ENCODE results near the gene SERGEF. TPM values are rescaled to one million over a fixed set of nuclear protein-coding genes. Genes with fewer than 3 reads are reported as not detected.

The SERGEF gene
- total and polyA plus RNA-seq, 2 of the 13 experiments (the other 11 are each of a cell fraction or from before 2014, with no cell fraction given): 54.5 to 114 TPM

GRCh38 chr11:17772704-17773600, 239.9 kb downstream of the SERGEF start:
- Histone ChIP-seq H3K4me2 (ENCODE audit: low read depth, low read length) (no peak overlapping the region), H2AFZ (ENCODE audit: low read length) (no peak overlapping the region), H3K79me2 (ENCODE audit: insufficient read depth, low read length) (no peaks in the 10 kb centered on the region), H3K36me3 (replicated peaks in 1 of 2; ENCODE audit: control insufficient read depth in 1 of 2, insufficient read depth in 2 of 2, low read length in 2 of 2) (no peaks in the 10 kb centered on the region), H4K20me1 (ENCODE audit: insufficient read depth, low read length) (no peaks in the 10 kb centered on the region), H3K27me3 (ENCODE audit: control insufficient read depth in 1 of 2, insufficient read depth in 2 of 2, low read length in 2 of 2) (peaks cover 0 to 1% of the 10 kb centered on the region in 2 experiments; a peak in 1 of 5 replicates), H3K4me3 (replicated peaks in 1 of 3; ENCODE audit: insufficient read depth in 1 of 3, low read depth in 2 of 3, low read length in 3 of 3) (no peak overlapping the region), H3K4me1 (ENCODE audit: insufficient read depth, low read length) (peaks cover 51% of the 10 kb centered on the region), H3K9me3 (ENCODE audit: low read length) (no peaks in the 10 kb centered on the region), H3K9ac (ENCODE audit: insufficient read depth, low read depth, low read length) (no peak overlapping the region), H3K27ac (ENCODE audit: extremely low read length, insufficient read depth, low read length) (no peak overlapping the region)
- TF ChIP-seq ZNF616 (CRISPR knock-in tag; IDR thresholded peaks at IDR 0.05; ENCODE audit: low read depth) (no peak), ZNF737 (CRISPR knock-in tag; IDR thresholded peaks at IDR 0.05; ENCODE audit: borderline replicate concordance) (no peak), ZNF879 (CRISPR knock-in tag; IDR thresholded peaks at IDR 0.05) (no peak)
- ChIA-PET POLR2A (no interaction called here), CTCF (ENCODE audit: low intra/inter-chr PET ratio, low total read pairs) (no interaction called here)
- 86% methylated on average over 24 of the region's 31 CpGs for WGBS (ENCODE audit: low lambda C conversion rate)
- FAIRE-seq (no peak), DNase-seq (ENCODE audit: low spot score) (no peak), ATAC-seq (no peak)
- BruUV-seq (replicated peaks): no TSS peak
- in situ Hi-C loops (cut with HindIII; ENCODE audit: extremely low pct_ligation_motif_present, low pct_unique_long_range_greater_than_20kb) (no loop called here), intact Hi-C loops (cut with micrococcal nuclease; ENCODE audit: unreplicated experiment) (loop anchor here (5.0 kb wide), 1 partner anchor 44 kb away; no protein-coding TSS in a partner anchor)

GRCh38 chr11:17771841-17772401, 240.9 kb downstream of the SERGEF start:
- TF ChIP-seq ZNF782 (CRISPR knock-in tag; IDR thresholded peaks at IDR 0.05; ENCODE audit: borderline replicate concordance) (no peak), ATM (IDR thresholded peaks at IDR 0.05; ENCODE audit: borderline replicate concordance) (no peak), ZNF280B (CRISPR knock-in tag; IDR thresholded peaks at IDR 0.05; ENCODE audit: borderline replicate concordance) (no peak), ATAD3A (CRISPR knock-in tag; IDR thresholded peaks at IDR 0.05) (no peak), ZMYM2 (CRISPR knock-in tag; IDR thresholded peaks at IDR 0.05) (no peak), SYNCRIP (IDR thresholded peaks at IDR 0.05; ENCODE audit: insufficient read depth, low read depth, low read length) (no peak), CEBPG (CRISPR knock-in tag; IDR thresholded peaks at IDR 0.05) (no peak), GATAD2A (CRISPR knock-in tag; IDR thresholded peaks at IDR 0.05) (no peak)
- H3K4me3 ChIP-seq (replicated peaks in 1 of 3; ENCODE audit: insufficient read depth in 1 of 3, low read depth in 2 of 3, low read length in 3 of 3): no peak overlapping the region
- H3K9me3 ChIP-seq (ENCODE audit: low read length): no peaks in the 10 kb centered on the region
- in situ Hi-C loops (cut with HindIII; ENCODE audit: extremely low pct_ligation_motif_present, low pct_unique_long_range_greater_than_20kb) (no loop called here), intact Hi-C loops (cut with micrococcal nuclease; ENCODE audit: unreplicated experiment) (loop anchor here (5.0 kb wide), 1 partner anchor 45 kb away; no protein-coding TSS in a partner anchor)
- ChIA-PET CTCF (ENCODE audit: low intra/inter-chr PET ratio, low total read pairs) (no interaction called here), POLR2A (no interaction called here)
- peaks cover 51% of the 10 kb centered on the region for H3K4me1 ChIP-seq (ENCODE audit: insufficient read depth, low read length)
- WGBS (ENCODE audit: low lambda C conversion rate): over 99% methylated on average over 27 of the region's 37 CpGs
- H3K36me3 ChIP-seq (replicated peaks in 1 of 2; ENCODE audit: control insufficient read depth in 1 of 2, insufficient read depth in 2 of 2, low read length in 2 of 2): no peaks in the 10 kb centered on the region
- no peak for DNase-seq (ENCODE audit: low spot score)
- no peak for ATAC-seq
- H3K4me2 ChIP-seq (ENCODE audit: low read depth, low read length): no peak overlapping the region
- H3K27me3 ChIP-seq (ENCODE audit: control insufficient read depth in 1 of 2, insufficient read depth in 2 of 2, low read length in 2 of 2): peaks cover 0 to 4% of the 10 kb centered on the region in 2 experiments; a peak in 1 of 5 replicates
- H3K9ac ChIP-seq (ENCODE audit: insufficient read depth, low read depth, low read length): no peak overlapping the region
- no peak overlapping the region for H3K27ac ChIP-seq (ENCODE audit: extremely low read length, insufficient read depth, low read length)
- FAIRE-seq: no peak
- H3K79me2 ChIP-seq (ENCODE audit: insufficient read depth, low read length): no peaks in the 10 kb centered on the region
- no TSS peak for BruUV-seq (replicated peaks)
- H2AFZ ChIP-seq (ENCODE audit: low read length): no peak overlapping the region
- H4K20me1 ChIP-seq (ENCODE audit: insufficient read depth, low read length): no peaks in the 10 kb centered on the region
